Suprapubic skin (tissue), 3 donors: ENCODE data around the gene SULT1C4.

ENCODE experiments used
- POLR2A ChIP-seq, 2 donors: fragments of 450-650 bp; IDR thresholded peaks; one replicate each; pipeline ENCODE4 v1.6.1; 2017; ENCODE audit warnings: antibody characterized with exemption in 2 of 2, mild to moderate bottlenecking in 2 of 2, moderate library complexity in 2 of 2
- TF ChIP-seq, protein P1 (sequence below), 2 donors: fragments of 200-600 bp in 1 of 2; fragments of 450-650 bp in 1 of 2; sonication (generic) in 1 of 2; IDR thresholded peaks; one replicate each; pipeline ENCODE4 v1.5.1; 2016 to 2019; ENCODE audit warnings: antibody characterized with exemption in 2 of 2, mild to moderate bottlenecking in 1 of 2, moderate library complexity in 1 of 2

DNA sequence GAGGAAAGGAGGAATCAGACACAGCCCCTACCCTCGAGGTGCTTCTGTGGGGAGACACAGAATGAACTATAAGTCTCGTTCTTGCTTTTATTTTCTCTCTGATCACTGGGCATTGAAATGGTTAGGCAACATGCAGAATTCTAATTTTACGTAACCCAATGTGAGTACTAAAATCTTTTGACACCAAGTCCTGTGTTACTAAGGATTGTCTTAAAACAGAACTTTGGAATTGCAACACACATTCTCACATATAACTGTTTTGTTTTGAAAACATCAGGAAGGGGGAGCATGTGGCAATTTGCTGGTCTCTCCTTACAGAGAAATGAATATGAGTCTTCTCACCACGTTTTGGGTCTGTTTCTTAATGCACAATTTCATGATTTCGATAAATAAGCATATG is 23.6 kb upstream of the SULT1C4 start:
- TF ChIP-seq, protein P1, sequence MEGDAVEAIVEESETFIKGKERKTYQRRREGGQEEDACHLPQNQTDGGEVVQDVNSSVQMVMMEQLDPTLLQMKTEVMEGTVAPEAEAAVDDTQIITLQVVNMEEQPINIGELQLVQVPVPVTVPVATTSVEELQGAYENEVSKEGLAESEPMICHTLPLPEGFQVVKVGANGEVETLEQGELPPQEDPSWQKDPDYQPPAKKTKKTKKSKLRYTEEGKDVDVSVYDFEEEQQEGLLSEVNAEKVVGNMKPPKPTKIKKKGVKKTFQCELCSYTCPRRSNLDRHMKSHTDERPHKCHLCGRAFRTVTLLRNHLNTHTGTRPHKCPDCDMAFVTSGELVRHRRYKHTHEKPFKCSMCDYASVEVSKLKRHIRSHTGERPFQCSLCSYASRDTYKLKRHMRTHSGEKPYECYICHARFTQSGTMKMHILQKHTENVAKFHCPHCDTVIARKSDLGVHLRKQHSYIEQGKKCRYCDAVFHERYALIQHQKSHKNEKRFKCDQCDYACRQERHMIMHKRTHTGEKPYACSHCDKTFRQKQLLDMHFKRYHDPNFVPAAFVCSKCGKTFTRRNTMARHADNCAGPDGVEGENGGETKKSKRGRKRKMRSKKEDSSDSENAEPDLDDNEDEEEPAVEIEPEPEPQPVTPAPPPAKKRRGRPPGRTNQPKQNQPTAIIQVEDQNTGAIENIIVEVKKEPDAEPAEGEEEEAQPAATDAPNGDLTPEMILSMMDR (IDR thresholded peaks at IDR 0.05) = no peak
- no peak for TF ChIP-seq POLR2A (IDR thresholded peaks at IDR 0.05)
